Glutamatergic neuron (in vitro differentiated cells): ENCODE data around the gene EIF4G3. TPM values are rescaled to one million over a fixed set of nuclear protein-coding genes. Genes with fewer than 3 reads are reported as not detected.
"Not testable (repeated sequence)": the region's sequence is repeated elsewhere in the genome, so short reads cannot be mapped to it uniquely, and the experiment has no call there.

ENCODE experiments used
- DNase-seq: peaks from one replicate; pipeline ENCODE4 v3.0.0; 2022
- H3K27ac Mint-ChIP-seq: one replicate; pipeline ENCODE4 v1.8.0; 2020; ENCODE audit warnings: mild to moderate bottlenecking, mixed read lengths, inconsistent platforms; ENCODE audit not compliant: unreplicated experiment
- H3K27me3 Mint-ChIP-seq: one replicate; pipeline ENCODE4 v1.8.0; 2020; ENCODE audit warnings: mild to moderate bottlenecking, moderate library complexity, mixed read lengths, inconsistent platforms; ENCODE audit not compliant: unreplicated experiment
- H3K36me3 Mint-ChIP-seq: one replicate; pipeline ENCODE4 v1.8.0; 2020; ENCODE audit warnings: mild to moderate bottlenecking, mixed read lengths, inconsistent platforms; ENCODE audit not compliant: unreplicated experiment
- H3K4me1 Mint-ChIP-seq: one replicate; pipeline ENCODE4 v1.8.0; 2020; ENCODE audit warnings: mild to moderate bottlenecking, low read depth, mixed read lengths, inconsistent platforms; ENCODE audit not compliant: unreplicated experiment
- H3K4me3 Mint-ChIP-seq: one replicate; pipeline ENCODE4 v1.8.0; 2020; ENCODE audit warnings: mild to moderate bottlenecking, mixed read lengths, inconsistent platforms; ENCODE audit not compliant: unreplicated experiment
- H3K9me3 Mint-ChIP-seq: one replicate; pipeline ENCODE4 v1.8.0; 2020; ENCODE audit warnings: mild to moderate bottlenecking, moderate library complexity, mixed read lengths, inconsistent platforms; ENCODE audit not compliant: unreplicated experiment
- total RNA-seq: library from RNA; stranded (reverse); fragmentation: NEBNext Ultra II Directional; extraction: Animal tissue kit (Norgen Biotek cat#: 25700); gene quantifications from one replicate; pipeline ENCODE4 v1.2.1, GENCODE V29; 2021; ENCODE audit not compliant: unreplicated experiment
- TF ChIP-seq, protein P1 (sequence below): fragments of 200-600 bp; sonication (generic); IDR thresholded peaks from one replicate; pipeline ENCODE4 v1.5.0; 2021; ENCODE audit not compliant: partially characterized antibody, unreplicated experiment

EIF4G3 gene
- total RNA-seq, 1 donor from 2014 or later, result 100 TPM

DNA sequence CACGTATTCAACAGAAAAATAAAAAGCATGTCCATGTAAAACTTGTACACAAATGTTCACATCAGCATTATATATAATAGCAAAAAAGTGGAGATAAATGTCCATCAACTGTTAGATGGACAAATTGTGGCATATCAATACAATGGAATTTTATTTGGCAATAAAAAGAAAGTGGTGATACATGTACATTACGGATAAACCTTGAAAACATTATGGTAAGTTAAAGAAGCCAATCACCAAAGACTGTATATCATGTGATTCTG lies 76.9 kb downstream of the EIF4G3 start:
- Mint-ChIP-seq H3K9me3 (peaks cover 2% of the 10 kb centered on the region), H3K27ac (no peak overlapping the region), H3K4me3 (no peak overlapping the region), H3K27me3 (peaks cover 2% of the 10 kb centered on the region), H3K4me1 (no peaks in the 10 kb centered on the region), H3K36me3 (no peaks in the 10 kb centered on the region)
- DNase-seq, result no peak
- TF ChIP-seq, protein P1, sequence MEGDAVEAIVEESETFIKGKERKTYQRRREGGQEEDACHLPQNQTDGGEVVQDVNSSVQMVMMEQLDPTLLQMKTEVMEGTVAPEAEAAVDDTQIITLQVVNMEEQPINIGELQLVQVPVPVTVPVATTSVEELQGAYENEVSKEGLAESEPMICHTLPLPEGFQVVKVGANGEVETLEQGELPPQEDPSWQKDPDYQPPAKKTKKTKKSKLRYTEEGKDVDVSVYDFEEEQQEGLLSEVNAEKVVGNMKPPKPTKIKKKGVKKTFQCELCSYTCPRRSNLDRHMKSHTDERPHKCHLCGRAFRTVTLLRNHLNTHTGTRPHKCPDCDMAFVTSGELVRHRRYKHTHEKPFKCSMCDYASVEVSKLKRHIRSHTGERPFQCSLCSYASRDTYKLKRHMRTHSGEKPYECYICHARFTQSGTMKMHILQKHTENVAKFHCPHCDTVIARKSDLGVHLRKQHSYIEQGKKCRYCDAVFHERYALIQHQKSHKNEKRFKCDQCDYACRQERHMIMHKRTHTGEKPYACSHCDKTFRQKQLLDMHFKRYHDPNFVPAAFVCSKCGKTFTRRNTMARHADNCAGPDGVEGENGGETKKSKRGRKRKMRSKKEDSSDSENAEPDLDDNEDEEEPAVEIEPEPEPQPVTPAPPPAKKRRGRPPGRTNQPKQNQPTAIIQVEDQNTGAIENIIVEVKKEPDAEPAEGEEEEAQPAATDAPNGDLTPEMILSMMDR, result no peak

DNA sequence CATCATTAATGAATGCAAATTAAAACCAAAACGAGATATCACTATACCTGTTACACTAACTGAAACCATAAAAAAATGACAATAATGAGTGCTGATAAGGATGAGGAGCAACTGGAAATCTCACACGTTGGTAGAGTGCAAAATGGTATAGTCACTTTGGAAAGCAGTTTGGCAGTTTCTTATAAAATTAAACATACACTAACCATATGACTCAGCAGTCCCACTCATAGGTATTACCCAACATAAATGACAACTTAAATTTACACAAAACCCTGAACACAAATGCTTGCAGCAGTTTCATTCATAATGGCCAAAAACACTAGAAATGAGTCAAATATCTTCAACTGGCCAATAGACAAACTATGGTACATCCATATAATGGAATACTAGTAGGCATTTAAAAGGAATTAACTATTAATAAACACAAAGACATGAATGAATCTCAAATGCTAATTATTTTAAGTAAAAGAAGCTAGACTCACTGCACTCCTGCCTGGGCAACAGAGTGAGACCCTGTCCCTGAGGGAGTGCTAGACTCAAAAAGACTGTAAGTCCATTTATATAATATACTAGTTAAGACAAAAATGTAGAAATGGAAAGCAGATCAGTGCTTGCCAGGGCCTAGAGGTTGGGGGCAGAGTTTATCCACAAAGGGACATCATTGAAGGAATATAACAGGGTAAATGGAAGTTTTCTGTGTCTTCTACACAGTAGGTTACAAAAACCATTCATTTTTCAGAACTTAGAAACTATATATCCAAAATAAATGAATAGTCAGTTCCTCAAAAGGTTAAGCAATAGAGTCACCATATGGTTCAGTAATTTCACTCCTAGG lies 77.4 kb downstream of the EIF4G3 start:
- H3K4me3 Mint-ChIP-seq, result no peak overlapping the region
- H3K36me3 Mint-ChIP-seq, result no peaks in the 10 kb centered on the region
- TF ChIP-seq, protein P1, result no peak
- H3K4me1 Mint-ChIP-seq, result no peaks in the 10 kb centered on the region
- no peak for DNase-seq
- H3K27me3 Mint-ChIP-seq, result peaks cover 2% of the 10 kb centered on the region
- peaks cover 2% of the 10 kb centered on the region for H3K9me3 Mint-ChIP-seq
- no peak overlapping the region for H3K27ac Mint-ChIP-seq

DNA sequence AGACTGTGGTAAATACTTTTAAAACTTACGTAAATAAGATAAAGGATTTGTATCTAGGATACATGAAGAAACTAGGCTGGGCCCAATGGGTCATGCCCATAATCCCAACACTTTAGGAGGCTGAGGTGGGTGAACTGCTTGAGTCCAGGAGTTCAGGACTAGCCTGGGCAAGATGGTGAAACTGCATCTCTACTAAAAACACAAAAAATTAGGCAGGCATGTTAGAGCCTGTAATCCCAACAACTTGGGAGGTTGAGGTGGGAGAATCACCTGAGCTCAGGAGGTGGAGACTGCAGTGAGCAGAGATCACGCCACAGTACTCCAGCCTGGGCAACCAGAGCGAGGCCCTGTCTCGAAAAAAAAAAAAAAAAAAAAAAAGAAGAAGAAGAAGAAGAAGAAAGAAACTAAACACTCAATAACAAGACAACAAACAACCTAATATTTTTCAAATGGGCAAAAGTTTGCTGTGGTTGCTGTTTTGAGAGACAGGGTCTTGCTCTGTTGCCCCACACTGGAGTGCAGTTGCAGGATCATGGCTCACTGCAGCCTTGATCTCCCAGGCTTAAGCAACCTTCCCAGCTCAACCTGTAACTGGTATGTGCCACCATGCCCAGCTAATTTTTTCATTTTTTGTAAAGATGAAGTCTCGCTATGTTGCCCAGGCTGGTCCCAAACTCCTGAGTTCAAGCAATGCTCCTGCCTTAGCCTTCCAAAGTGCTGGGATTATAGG lies 78.3 kb downstream of the EIF4G3 start:
- no peak for DNase-seq
- no peak overlapping the region for H3K27ac Mint-ChIP-seq
- TF ChIP-seq, protein P1, result no peak
- H3K9me3 Mint-ChIP-seq, result peaks cover 2% of the 10 kb centered on the region
- no peak overlapping the region for H3K4me3 Mint-ChIP-seq
- no peaks in the 10 kb centered on the region for H3K36me3 Mint-ChIP-seq
- no peaks in the 10 kb centered on the region for H3K4me1 Mint-ChIP-seq
- peaks cover 2% of the 10 kb centered on the region for H3K27me3 Mint-ChIP-seq

DNA sequence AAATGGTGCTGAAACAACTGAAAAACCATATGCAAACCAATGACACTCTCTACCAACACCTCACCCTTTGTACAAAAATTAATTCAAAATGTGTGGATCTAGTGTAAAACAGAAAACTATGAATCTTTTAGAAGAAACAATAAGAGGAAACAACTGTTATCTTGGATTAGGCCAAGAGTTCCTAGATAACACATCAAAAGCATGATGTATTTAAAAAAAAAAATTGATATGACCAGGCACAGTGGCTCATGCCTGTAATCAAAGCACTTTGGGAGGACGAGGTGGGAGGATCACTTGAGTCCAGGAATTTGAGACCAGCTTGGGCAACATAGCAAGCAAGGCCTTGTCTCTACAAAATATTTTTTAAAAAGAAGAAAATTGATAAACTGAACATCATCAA lies 79.0 kb downstream of the EIF4G3 start:
- Mint-ChIP-seq H3K27ac (no peak overlapping the region), H3K4me3 (no peak overlapping the region), H3K4me1 (no peaks in the 10 kb centered on the region), H3K36me3 (no peaks in the 10 kb centered on the region), H3K27me3 (peaks cover 2% of the 10 kb centered on the region), H3K9me3 (peaks cover 2% of the 10 kb centered on the region)
- TF ChIP-seq, protein P1, result no peak
- DNase-seq, result no peak

DNA sequence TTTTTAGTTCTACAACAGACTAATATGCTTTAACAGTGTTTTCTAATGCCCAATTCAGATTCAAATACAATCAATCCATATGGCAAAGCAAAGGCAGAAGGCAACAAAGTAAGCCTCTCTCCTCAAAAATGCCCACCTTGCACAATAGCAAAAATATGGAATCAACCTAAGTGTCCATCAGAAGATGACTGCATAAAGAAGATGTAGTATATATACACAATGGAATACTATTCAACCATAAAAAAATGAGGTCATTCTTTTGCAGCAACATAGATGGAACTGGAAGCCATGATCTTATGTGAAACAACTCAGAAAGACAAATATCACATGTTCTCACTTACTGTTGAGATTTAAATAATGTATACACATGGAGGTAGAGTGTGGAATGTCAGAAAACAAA lies 80.7 kb downstream of the EIF4G3 start:
- H3K9me3 Mint-ChIP-seq, result peaks cover 2% of the 10 kb centered on the region
- DNase-seq, result no peak
- H3K27ac Mint-ChIP-seq, result peak overlapping the region; percentile 44
- peaks cover 4% of the 10 kb centered on the region for H3K27me3 Mint-ChIP-seq
- no peak overlapping the region for H3K4me3 Mint-ChIP-seq
- H3K4me1 Mint-ChIP-seq, result no peaks in the 10 kb centered on the region
- TF ChIP-seq, protein P1, result no peak
- H3K36me3 Mint-ChIP-seq, result no peaks in the 10 kb centered on the region

DNA sequence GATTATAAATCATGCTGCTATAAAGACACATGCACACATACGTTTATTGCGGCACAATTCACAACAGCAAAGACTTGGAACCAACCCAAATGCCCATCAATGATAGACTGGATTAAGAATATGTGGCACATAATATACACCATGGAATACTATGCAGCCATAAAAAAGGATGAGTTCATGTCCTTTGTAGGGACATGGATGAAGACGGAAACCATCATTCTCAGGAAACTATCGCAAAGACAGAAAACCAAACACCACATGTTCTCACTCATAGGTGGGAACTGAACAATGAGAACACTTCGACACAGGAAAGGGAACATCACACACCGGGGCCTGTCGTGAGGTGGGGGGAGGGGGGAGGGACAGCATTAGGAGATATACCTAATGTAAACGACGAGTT lies 82.4 kb downstream of the EIF4G3 start:
- H3K27me3 Mint-ChIP-seq, H3K4me1 Mint-ChIP-seq, H3K4me3 Mint-ChIP-seq: not testable (repeated sequence)

DNA sequence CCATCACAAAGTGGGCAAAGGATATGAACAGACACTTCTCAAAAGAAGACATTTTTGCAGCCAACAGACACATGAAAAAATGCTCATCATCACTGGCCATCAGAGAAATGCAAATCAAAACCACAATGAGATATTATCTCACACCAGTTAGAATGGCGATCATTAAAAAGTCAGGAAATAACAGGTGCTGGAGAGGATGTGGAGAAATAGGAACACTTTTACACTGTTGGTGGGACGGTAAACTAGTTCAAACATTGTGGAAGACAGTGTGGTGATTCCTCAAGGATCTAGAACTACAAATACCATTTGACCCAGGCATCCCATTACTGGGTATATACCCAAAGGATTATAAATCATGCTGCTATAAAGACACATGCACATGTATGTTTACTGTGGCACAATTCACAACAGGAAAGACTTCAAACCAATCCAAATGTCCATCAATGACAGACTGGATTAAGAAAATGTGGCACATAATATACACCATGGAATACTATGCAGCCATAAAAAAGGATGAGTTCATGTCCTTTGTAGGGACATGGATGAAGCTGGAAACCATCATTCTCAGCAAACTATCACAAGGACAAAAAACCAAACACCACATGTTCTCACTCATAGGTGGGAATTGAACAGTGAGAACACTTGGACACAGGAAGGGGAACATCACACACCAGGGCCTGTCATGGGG lies 83.3 kb downstream of the EIF4G3 start:
- H3K4me1 Mint-ChIP-seq, H3K4me3 Mint-ChIP-seq, H3K27ac Mint-ChIP-seq, H3K27me3 Mint-ChIP-seq, DNase-seq, H3K36me3 Mint-ChIP-seq, H3K9me3 Mint-ChIP-seq: not testable (repeated sequence)

More for the DNA sequence above, 82.4 kb downstream of the EIF4G3 start:
- H3K36me3 Mint-ChIP-seq, H3K9me3 Mint-ChIP-seq, H3K27ac Mint-ChIP-seq, DNase-seq: not testable (repeated sequence)
